ENCODE results near the gene GABPB2.

- TF ChIP-seq POLR2AphosphoS5 (IDR thresholded peaks at IDR 0.05) (no peak), POLR2A (IDR thresholded peaks at IDR 0.05) (no peak), EP300 (IDR thresholded peaks at IDR 0.05) (no peak)
- TF ChIP-seq, protein P1, sequence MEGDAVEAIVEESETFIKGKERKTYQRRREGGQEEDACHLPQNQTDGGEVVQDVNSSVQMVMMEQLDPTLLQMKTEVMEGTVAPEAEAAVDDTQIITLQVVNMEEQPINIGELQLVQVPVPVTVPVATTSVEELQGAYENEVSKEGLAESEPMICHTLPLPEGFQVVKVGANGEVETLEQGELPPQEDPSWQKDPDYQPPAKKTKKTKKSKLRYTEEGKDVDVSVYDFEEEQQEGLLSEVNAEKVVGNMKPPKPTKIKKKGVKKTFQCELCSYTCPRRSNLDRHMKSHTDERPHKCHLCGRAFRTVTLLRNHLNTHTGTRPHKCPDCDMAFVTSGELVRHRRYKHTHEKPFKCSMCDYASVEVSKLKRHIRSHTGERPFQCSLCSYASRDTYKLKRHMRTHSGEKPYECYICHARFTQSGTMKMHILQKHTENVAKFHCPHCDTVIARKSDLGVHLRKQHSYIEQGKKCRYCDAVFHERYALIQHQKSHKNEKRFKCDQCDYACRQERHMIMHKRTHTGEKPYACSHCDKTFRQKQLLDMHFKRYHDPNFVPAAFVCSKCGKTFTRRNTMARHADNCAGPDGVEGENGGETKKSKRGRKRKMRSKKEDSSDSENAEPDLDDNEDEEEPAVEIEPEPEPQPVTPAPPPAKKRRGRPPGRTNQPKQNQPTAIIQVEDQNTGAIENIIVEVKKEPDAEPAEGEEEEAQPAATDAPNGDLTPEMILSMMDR (IDR thresholded peaks at IDR 0.05) = no peak
Observed at GRCh38 chr1:151135433-151136385, 65.1 kb downstream of the GABPB2 start.

All from upper lobe of left lung (tissue), 4 donors.